COLO668 (cell line): Measurements from ENCODE around the gene MROH2A.
"Not testable (repeated sequence)": the region's sequence is repeated elsewhere in the genome, so short reads cannot be mapped to it uniquely, and the experiment has no call there.

ENCODE experiments used
- DNase-seq: peaks from one replicate; lab custom pipeline; 2025; ENCODE audit not compliant: unreplicated experiment; lab: John Stamatoyannopoulos, UW

The MROH2A gene, protein sequence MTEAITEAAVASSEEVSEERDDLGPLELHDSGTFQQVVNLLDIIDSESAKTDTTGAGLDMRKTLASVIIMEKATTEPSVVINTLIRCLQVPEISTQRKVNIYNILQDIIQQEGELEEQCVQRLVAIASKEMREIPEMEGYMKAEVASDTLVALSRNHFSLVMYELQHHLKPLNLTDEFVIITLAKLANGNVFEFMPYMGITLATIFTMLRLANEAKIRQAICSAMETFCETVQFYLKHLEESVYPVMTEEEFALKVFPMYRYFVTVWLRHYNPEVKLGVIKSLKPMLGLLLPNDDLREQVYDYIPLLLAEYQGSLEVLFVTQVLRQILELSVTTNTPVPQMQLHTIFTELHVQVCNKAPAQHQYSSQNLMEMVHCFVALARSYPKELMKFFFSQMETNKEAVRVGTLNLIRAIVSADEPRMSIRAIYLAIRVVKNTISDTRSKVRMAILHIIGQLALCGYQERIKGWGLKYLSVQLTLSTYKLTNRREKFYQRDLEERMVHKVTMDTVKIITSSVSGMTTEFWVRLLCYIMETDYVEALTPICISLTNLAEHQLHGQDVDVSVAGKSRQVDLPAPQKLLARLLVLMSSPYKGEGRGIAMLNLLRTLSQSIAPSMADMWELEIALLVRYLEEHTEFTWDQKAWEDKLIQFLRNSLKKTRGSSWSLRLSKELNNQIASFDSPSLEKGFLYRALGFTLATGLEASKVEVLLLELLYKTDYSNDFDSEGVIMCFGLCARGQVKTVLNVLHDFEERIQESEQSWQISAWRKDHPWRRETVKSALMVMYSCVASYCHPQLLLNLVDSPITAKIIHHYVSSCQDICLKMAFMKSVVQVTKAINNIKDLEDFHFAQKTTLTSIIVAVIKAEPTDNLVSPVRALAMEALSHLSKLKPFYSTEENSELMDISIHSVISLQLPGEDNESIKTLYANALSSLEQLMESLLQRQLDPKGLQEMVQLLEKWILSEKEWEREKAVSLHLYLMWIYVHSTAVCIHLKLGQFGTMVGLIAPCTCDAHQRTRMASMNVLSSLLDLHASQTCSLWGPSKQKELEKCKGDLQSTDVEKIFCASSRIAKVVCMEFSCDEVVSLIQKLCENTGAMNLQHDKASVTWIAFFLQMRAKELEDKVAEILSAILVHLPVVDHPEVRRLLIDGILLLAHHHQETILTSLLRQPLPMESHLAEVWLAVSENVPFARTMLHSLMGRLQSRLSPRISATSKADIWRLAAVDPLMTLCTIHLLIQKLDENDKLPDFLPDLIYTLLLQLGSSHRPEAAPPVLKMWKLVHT (N-terminal part only)

DNA sequence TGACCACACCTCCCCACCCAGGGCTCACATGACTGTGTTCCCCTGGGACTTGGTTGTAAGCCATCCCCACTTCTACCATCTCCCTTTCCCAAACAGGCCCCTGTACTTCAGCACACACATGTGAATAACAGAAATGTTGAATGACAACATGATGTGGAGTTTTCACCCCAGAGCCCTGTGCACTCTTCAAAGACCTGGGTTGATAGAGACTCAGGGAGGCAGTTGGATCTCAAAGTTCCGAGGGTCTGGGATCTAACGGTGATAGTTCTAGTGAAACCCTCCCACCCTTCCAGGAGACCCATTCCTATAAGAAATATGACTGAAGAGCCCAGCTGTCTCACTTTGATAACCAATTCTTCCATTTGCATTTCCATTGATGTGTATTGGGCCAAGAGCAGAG is at the start of gene MROH2A:
Gene MROH2A (plus strand): TSS at position 301 of the 400 bp plus-strand sequence. CDS start 1,029 bp downstream, outside the sequence.
- no peak for DNase-seq

DNA sequence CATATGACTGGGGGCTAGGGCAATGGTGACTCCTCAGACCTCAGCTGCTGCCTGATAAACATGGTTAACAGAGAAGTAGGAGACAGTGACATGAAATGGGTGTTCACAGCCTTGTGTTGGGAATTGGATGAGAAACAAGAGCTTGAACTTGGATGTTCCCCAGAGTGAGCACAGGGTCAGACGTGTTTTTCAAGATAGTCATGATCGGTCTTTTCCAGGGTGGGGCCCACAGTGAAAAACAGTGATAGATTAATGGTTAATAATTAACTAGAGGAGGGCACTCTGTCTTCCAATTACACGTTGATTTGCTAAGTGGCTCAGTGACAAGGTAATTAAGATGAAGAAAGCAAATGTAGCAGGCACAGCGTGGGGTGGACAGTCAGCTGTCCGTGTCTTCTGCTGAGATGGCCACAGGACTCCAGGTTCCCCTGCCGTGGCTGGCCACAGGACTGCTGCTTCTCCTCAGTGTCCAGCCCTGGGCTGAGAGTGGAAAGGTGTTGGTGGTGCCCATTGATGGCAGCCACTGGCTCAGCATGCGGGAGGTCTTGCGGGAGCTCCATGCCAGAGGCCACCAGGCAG is 49.3 kb upstream of the MROH2A start, which contains the start of gene UGT1A3:
Gene UGT1A3 (plus strand): TSS at position 320 of the 579 bp plus-strand sequence. CDS start 85 bp downstream, at position 405.
- no peak for DNase-seq

DNA sequence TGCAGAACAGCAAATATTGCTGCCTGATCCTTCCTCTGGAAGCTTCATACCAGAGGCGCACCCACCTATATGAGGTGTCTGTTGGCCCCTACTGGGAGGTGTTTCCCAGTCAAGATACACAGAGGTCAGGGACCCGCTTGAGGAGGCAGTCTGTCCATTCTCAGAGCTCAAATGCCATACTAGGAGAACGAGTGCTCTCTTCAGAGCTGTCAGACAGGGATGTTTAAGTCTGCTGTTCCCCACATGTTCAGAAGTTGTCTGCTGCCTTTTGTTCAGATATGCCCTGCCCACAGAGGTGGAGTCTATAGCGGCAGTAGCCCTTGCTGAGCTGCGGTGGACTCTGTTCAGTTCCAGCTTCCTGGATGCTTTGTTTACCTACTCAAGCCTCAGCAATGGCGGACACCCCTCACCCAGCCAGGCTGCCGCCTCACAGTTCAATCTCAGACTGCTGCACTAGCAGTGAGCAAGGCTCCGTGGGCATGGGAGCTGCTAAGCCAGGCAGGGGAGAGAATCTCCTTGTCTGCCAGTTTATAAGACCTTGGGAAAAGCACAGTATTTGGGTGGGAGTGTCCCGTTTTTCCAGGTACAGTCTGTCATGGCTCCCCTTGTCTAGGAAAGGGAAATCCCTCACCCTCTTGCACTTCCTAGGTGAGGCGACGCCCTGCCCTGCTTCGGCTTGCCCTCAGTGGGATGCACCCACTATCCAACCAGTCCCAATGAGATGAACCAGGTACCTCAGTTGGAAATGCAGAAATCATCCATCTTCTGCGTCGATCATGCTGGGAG is 41.1 kb upstream of the MROH2A start:
- not testable (repeated sequence) for DNase-seq

DNA sequence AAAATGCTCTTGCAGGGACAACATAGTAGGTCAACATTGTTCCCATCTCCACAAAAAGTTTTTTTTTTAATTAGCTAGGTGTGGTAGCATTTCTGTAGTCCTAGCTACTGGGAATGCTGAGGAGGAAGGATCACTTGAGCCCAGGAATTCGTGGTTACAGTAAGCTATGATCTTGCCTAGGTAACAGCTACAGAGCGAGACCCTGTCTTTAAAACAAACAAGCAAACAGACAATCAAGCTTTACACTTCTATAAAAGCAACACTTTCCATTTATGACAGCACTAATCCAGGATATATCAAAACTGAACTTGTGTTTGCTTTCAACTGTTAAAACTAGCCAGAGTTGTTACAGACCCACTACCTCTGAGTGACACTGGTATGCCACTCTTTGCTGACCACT is 37.3 kb upstream of the MROH2A start:
- DNase-seq, result no peak

DNA sequence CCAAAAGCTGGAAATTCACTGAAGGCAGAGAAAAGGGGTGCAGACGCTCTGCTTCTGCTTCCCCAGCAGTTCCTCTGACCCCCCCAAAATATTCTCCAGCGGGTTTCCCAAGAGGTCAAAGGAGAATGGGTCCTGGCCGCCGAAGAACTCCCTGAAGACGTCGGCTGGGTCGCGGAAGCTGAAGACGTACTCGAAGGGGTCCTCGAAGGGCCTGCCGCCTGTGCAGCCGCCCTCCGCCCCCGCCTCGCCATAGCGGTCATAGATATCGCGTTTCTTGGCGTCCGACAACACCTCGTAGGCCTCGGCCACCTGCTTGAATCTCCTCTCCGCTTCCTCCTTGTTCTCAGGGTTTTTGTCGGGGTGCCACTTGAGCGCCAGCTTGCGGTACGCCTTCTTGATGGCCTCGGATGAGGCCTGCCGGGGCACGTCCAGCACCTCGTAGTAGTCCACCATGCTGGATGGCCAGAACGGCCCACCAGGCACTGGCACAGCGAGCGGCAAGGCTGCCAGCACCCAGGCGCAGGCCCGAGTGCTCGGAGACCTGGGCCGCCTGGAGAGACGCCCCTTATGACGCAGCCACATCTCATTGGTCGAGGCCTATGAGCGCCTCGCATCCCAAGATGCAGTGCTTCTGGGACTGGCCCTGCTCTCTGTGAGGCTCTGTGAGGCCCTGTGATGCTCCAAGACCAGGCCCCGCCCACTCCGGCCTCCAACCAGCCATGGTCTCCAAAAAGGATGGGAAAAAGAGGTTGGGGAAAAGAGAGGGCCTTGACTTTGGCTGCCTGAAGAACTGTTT is 34.5 kb upstream of the MROH2A start:
- no peak for DNase-seq

DNA sequence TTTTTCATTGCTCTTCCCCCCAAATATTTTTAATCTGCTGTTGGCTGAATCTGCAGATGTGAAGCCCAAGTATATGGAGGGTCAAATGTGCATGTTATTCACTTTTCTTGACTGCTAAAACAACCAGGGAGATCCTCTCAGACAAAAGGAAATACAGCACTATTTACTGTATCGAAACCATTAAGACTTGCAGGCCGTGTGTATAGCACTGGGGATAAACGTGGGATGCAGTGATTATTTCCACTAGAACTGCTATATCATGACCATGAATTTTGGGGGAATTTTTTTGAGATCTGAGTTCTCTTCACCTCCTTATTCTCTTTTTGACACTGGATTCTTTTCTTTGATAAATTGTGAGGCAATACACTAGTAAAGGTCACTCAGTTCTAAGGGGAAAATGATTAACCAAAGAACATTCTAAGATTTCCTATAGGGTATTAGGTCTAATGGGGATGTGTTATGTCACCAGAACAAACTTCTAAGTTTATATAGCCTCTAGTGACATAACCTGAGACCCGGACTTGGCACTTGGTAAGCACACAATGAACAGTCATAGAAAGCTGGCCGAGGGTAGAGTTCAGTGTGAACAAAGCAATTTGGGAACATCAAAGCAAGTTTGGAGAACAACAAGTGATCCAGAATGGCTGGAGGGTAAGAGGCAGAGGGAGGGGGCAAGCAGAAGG is 32.9 kb upstream of the MROH2A start:
- no peak for DNase-seq

DNA sequence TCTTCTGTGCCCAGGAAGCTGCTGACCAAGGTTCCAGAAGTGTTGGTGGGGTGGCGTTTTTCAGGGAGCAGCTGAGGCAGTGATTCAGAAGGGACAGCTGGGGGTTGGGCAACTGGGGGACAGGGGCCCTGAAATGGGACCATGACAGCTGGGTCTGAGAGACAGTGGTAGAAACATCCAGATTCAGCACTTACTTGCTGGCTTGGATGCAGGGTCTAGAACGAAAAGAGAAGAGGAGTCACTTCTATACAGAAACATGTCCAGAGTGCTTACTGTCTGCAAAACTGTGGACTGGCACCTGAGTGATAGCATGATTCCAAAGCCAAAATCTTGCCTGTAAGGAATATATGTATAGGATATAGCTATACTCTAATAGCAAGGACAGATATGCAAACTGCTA is 32.3 kb upstream of the MROH2A start:
- not testable (repeated sequence) for DNase-seq

DNA sequence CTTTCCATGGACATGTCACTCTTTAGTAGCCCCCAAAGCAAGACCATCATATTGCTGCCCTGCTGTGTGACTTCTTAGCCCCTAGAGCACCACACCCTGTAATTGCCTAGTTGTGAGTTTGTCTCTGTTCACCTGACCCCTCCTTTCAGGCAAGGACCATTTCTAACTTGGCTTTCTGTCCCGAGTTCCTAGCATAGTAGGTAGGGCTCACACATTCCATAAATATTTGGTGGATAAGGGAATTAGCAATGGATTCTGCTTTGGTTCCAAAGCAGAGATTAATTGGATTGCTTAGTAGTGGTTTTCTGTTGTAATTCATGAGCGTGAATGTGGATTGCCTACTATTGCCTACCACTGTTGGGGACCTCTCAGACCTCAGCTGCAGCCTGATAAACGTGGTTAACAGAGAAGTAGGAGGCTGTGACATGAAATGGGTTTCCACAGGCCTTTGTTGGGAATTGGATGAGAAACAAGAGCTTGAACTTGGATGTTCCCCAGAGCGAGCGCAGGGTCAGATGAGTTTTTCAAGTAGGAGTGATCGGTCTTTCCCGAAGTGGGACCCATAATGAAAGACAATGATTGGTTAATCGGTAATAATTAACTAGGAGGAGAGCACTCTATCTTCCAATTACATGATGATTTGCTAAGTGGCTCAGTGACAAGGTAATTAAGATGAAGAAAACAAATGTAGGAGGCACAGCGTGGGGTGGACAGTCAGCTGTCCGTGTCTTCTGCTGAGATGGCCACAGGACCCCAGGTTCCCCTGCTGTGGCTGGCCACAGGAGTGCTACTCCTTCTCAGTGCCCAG is 31.5 kb upstream of the MROH2A start:
- no peak for DNase-seq

DNA sequence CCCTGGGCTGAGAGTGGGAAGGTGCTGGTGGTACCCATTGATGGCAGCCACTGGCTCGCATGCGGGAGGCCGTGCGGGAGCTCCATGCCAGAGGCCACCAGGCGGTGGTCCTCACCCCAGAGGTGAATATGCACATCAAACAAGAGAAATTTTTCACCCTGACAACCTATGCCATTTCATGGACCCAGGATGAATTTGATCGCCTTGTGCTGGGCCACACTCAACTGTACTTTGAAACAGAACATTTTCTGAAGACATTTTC is 30.9 kb upstream of the MROH2A start:
- DNase-seq, result no peak

DNA sequence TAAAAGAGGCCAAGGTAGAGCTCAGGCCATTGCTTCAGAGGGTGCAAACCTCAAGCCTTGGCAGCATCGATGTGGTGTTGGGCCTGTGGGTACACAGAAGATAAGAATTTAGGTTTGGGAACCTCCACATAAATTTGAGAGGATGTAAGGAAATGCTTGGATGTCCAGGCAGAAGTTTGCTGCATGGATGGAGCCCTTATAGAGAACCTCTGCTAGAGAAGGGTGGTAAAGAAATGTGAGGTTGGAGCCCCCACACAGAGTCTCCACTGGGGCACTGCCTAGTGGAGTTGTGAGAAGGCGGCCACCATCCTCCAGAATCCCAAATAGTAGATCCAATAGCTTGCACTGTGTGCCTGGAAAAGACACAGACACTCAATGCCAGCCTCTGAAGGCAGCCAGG is 27.4 kb upstream of the MROH2A start:
- DNase-seq, result not testable (repeated sequence)

DNA sequence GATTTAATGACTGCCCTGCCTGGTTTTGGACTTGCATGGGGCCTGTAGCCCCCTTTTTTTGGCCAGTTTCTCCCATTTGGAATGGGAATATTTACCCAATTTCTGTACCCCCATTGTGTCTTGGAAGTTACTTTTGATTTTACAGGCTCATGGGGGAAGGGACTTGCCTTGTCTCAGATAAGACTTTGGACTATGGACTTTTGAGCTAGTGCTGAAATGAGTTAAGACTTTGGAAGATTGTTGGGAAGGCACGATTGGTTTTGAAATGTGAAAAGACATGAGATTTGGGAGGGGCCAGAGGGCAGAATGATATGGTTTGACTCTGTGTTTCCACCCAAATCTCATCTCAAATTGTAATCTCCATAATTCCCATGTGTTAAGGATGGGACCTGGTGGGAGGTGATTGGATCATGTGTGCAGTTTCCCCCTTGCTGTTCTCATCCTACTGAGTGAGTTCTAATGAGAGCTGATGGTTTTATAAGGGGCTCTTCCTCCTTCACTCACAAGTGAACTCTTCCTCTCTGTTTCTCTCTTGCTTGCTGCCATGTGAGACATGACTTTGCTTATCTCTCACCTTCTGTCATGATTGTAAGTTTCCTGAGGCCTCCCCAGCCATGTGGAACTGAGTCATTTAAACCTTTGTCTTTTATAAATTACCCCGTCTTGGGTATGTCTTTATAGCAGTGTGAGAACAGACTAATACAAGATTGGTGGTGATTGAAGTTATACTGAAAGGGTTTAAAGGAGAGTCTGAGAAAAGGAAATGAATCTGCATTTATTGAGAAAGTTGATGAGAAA is 26.7 kb upstream of the MROH2A start:
- not testable (repeated sequence) for DNase-seq

DNA sequence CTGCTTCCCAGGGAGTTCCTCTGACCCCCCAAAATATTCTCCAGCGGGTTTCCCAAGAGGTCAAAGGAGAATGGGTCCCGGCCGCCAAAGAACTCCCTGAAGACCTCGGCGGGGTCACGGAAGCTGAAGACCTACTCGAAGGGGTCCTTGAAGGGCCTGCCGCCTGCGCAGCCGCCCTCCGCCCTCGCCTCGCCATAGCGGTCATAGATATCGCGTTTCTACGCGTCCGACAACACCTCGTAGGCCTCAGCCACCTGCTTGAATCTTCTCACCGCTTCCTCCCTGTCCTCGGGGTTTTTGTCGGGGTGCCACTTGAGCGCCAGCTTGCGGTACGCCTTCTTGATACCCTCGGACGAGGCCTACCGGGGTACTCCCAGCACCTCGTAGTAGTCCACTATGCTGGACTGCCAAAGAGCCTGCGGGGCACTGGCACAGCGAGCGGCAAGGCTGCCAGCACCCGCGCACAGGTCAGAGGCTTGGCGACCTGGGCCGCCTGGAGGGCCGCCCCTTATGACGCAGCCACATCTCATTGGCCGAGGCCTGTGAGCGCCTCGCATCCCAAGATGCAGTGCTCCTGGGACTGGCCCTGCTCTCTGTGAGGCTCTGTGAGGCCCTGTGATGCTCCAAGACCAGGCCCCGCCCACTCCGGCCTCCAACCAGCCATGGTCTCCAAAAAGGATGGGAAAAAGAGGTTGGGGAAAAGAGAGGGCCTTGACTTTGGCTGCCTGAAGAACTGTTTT is 23.1 kb upstream of the MROH2A start:
- no peak for DNase-seq

DNA sequence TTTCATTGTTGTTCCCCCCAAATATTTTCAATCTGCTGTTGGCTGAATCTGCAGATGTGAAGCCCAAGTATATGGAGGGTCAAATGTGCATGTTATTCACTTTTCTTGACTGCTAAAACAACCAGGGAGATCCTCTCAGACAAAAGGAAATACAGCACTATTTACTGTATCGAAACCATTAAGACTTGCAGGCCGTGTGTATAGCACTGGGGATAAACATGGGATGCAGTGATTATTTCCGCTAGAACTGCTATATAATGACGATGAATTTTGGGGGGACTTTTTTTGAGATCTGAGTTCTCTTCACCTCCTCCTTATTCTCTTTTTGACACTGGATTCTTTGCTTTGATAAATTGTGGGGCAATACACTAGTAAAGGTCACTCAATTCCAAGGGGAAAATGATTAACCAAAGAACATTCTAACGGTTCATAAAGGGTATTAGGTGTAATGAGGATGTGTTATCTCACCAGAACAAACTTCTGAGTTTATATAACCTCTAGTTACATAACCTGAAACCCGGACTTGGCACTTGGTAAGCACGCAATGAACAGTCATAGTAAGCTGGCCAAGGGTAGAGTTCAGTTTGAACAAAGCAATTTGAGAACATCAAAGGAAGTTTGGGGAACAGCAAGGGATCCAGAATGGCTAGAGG is 21.6 kb upstream of the MROH2A start:
- no peak for DNase-seq

DNA sequence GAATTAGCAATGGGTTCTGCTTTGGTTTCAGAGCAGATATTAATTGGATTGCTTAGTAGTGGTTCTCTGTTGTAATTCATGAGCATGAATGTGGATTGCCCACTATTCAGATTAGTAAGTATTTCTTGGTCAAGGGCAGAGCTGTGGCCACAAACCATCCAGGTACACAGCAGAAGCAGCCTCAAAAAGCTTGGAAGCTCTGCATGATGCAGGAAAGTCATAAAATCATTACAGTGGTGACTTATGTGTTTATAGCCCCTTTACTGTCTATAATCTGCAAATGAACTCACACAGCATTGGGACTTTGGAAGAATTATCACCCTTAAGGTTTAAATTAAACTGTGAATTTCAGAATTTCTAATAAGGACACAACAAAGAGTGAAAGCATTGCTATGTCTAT is 20.0 kb upstream of the MROH2A start:
- DNase-seq, result no peak

DNA sequence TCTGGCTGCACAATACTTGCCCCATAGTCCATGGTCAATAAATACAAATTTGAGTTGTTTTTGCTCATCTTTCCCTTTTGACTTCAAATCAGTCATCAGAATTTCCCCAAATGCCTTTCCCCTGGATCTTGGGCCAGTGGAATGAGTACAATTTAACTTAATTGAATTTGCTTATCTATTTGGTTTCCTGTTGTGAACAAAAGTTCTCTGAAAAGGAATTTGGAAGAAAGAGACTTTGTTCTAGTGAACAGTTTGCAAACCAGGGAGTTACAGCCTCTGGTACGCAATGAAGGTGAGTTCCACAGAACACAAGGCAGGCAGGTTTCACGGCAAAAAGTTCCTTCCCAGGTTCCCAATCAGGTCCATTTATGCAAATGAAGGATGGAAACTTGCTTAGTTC is 19.3 kb upstream of the MROH2A start:
- no peak for DNase-seq

DNA sequence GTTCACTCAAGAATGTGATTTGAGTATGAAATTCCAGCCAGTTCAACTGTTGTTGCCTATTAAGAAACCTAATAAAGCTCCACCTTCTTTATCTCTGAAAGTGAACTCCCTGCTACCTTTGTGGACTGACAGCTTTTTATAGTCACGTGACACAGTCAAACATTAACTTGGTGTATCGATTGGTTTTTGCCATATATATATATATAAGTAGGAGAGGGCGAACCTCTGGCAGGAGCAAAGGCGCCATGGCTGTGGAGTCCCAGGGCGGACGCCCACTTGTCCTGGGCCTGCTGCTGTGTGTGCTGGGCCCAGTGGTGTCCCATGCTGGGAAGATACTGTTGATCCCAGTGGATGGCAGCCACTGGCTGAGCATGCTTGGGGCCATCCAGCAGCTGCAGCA is 18.1 kb upstream of the MROH2A start, which contains the start of gene UGT1A1:
Gene UGT1A1 (plus strand): TSS at position 228 of the 400 bp plus-strand sequence. CDS start 18 bp downstream, at position 246.
- DNase-seq, result no peak
